ENCODE results near the gene CSRNP2. TPM values are rescaled to one million over a fixed set of nuclear protein-coding genes. Genes with fewer than 3 reads are reported as not detected.

The CSRNP2 gene, protein sequence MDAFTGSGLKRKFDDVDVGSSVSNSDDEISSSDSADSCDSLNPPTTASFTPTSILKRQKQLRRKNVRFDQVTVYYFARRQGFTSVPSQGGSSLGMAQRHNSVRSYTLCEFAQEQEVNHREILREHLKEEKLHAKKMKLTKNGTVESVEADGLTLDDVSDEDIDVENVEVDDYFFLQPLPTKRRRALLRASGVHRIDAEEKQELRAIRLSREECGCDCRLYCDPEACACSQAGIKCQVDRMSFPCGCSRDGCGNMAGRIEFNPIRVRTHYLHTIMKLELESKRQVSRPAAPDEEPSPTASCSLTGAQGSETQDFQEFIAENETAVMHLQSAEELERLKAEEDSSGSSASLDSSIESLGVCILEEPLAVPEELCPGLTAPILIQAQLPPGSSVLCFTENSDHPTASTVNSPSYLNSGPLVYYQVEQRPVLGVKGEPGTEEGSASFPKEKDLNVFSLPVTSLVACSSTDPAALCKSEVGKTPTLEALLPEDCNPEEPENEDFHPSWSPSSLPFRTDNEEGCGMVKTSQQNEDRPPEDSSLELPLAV
- 15.0 TPM for polyA plus RNA-seq (2013, experiment 1 of 2)
- 14.9 TPM for polyA plus RNA-seq (2013, experiment 2 of 2)

DNA sequence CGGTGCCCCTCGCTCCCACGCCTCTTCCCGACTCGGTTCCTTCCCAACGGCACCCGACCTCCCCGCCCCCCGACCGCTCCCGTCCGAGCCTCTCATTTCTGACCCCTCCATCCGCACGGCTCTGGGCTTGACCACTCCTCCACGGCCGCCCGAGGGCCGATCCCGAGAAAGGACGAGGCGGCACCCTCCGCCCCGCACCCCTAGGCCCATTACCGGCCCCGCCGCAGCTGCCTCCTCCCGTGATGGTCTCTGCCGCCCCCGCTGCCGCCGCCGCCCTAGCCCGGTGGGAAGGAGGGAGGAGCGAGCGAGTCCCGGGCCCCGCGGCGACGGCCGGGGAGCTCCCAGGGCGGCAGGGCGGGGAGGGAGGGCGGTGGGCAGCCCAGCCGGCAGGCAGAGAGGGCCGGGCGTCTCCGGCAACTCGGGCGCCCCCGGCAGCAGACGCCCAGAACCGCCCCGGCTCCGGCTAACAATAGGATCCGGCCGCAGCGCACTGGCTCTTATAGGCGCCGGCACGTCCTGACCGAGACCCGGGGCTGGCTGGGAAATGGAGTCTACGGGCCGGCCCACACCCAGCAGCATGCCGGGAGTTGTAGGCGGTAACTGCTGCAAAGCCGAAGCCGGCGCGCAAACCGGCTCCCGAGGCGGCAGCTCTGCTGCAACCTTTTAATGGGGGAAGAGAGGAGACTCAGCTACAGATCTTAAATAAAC lies at the start of gene CSRNP2:
Gene CSRNP2 (minus strand): TSS at position 471 of the 708 bp plus-strand sequence. CDS start 7,035 bp downstream, outside the sequence.
- peak within 1 kb of the TSS; percentile 95 for H3K18ac ChIP-seq (ENCODE audit: low read length)
- peak within 1 kb of the TSS; percentile 97 for H3K56ac ChIP-seq (ENCODE audit: low read length)
- H2BK15ac ChIP-seq (replicated peaks; ENCODE audit: low read depth): no peak within 1 kb of the TSS
- H3K9ac ChIP-seq (ENCODE audit: low read length): peak within 1 kb of the TSS; percentile 86
- no peak within 1 kb of the TSS for H2BK5ac ChIP-seq (ENCODE audit: low read length)
- H3K79me1 ChIP-seq (ENCODE audit: low read length): peaks cover 5% of the 10 kb centered on the region
- WGBS (ENCODE audit: extremely low coverage, insufficient coverage, low lambda C conversion rate): no CpG with 5 or more reads among the region's 74 CpGs
- peak within 1 kb of the TSS; percentile 94 for H3K4me2 ChIP-seq (ENCODE audit: low read length)
- DNase-seq: peak; percentile 98
- peak within 1 kb of the TSS; percentile 95 for H3K4me3 ChIP-seq (ENCODE audit: low read length)
- no peaks in the 10 kb centered on the region for H3K27me3 ChIP-seq (ENCODE audit: insufficient read depth, low read length, poor library complexity)
- H3K23ac ChIP-seq (ENCODE audit: low read length): peak within 1 kb of the TSS; percentile 80
- H3K4ac ChIP-seq (ENCODE audit: low read depth, low read length): peak within 1 kb of the TSS; percentile 61
- peaks cover 22% of the 10 kb centered on the region for H3K79me2 ChIP-seq (ENCODE audit: control insufficient read depth, insufficient read depth, low read length)
- H4K8ac ChIP-seq (ENCODE audit: low read depth, low read length): no peak within 1 kb of the TSS
- H2BK120ac ChIP-seq (ENCODE audit: low read depth, low read length): no peak within 1 kb of the TSS
- no peak within 1 kb of the TSS for H4K5ac ChIP-seq (ENCODE audit: low read length)
- H3K4me1 ChIP-seq (ENCODE audit: control insufficient read depth, low read depth, low read length): no peaks in the 10 kb centered on the region
- no peak within 1 kb of the TSS for H2AK5ac ChIP-seq (ENCODE audit: low read length)
- H3K27ac ChIP-seq (ENCODE audit: low read depth, low read length): peak within 1 kb of the TSS; percentile 88
- H3K36me3 ChIP-seq (ENCODE audit: control insufficient read depth, insufficient read depth, low read length): no peaks in the 10 kb centered on the region

DNA sequence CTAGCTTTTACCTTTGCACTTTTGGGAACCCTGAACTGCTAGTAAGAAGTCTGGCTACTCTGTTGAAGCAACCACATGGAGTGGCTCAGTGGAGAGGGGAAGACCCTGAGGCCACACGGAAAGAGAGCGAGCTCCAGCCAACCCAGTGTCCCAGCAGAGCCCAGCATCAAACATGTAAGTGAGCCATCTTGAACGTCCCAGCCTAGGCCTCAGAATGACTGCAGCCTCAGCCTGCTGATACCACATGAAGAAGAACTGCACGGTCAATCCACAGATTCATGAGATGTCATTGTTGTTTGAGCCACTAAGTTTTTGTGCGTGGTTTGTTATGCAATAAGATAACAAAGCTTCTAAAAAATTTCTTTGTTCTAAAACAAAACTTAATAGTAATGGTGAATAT lies 49.3 kb upstream of the CSRNP2 start:
- Histone ChIP-seq H3K27ac (ENCODE audit: low read depth, low read length) (no peak overlapping the region), H3K4me1 (ENCODE audit: control insufficient read depth, low read depth, low read length) (no peaks in the 10 kb centered on the region), H3K23ac (ENCODE audit: low read length) (no peak overlapping the region), H3K4ac (ENCODE audit: low read depth, low read length) (no peak overlapping the region), H3K79me2 (ENCODE audit: control insufficient read depth, insufficient read depth, low read length) (no peaks in the 10 kb centered on the region), H2BK120ac (ENCODE audit: low read depth, low read length) (no peak overlapping the region), H4K5ac (ENCODE audit: low read length) (no peak overlapping the region), H2BK5ac (ENCODE audit: low read length) (no peak overlapping the region), H3K4me2 (ENCODE audit: low read length) (no peak overlapping the region), H2AK5ac (ENCODE audit: low read length) (no peak overlapping the region), H3K18ac (ENCODE audit: low read length) (no peak overlapping the region), H4K8ac (ENCODE audit: low read depth, low read length) (no peak overlapping the region), H3K4me3 (ENCODE audit: low read length) (no peak overlapping the region), H3K79me1 (ENCODE audit: low read length) (peaks cover under 1% of the 10 kb centered on the region), H3K9ac (ENCODE audit: low read length) (no peak overlapping the region), H3K56ac (ENCODE audit: low read length) (no peak overlapping the region), H3K36me3 (ENCODE audit: control insufficient read depth, insufficient read depth, low read length) (no peaks in the 10 kb centered on the region), H2BK15ac (replicated peaks; ENCODE audit: low read depth) (no peak overlapping the region), H3K27me3 (ENCODE audit: insufficient read depth, low read length, poor library complexity) (no peaks in the 10 kb centered on the region)
- WGBS (ENCODE audit: extremely low coverage, insufficient coverage, low lambda C conversion rate): no CpG with 5 or more reads among the region's 5 CpGs
- DNase-seq: peak; percentile 10

GRCh38 chr12:51131745-51132521 lies 48.5 kb upstream of the CSRNP2 start:
- no peaks in the 10 kb centered on the region for H3K79me2 ChIP-seq (ENCODE audit: control insufficient read depth, insufficient read depth, low read length)
- H3K79me1 ChIP-seq (ENCODE audit: low read length): no peaks in the 10 kb centered on the region
- no peak overlapping the region for H4K8ac ChIP-seq (ENCODE audit: low read depth, low read length)
- H3K18ac ChIP-seq (ENCODE audit: low read length): no peak overlapping the region
- H3K4me2 ChIP-seq (ENCODE audit: low read length): no peak overlapping the region
- no peaks in the 10 kb centered on the region for H3K27me3 ChIP-seq (ENCODE audit: insufficient read depth, low read length, poor library complexity)
- no peak overlapping the region for H2AK5ac ChIP-seq (ENCODE audit: low read length)
- no peak overlapping the region for H3K4ac ChIP-seq (ENCODE audit: low read depth, low read length)
- WGBS (ENCODE audit: extremely low coverage, insufficient coverage, low lambda C conversion rate): no CpG with 5 or more reads among the region's 5 CpGs
- H3K9ac ChIP-seq (ENCODE audit: low read length): no peak overlapping the region
- no peaks in the 10 kb centered on the region for H3K36me3 ChIP-seq (ENCODE audit: control insufficient read depth, insufficient read depth, low read length)
- no peak overlapping the region for H3K27ac ChIP-seq (ENCODE audit: low read depth, low read length)
- no peak overlapping the region for H4K5ac ChIP-seq (ENCODE audit: low read length)
- H3K23ac ChIP-seq (ENCODE audit: low read length): no peak overlapping the region
- H3K56ac ChIP-seq (ENCODE audit: low read length): no peak overlapping the region
- no peak overlapping the region for H2BK120ac ChIP-seq (ENCODE audit: low read depth, low read length)
- H2BK5ac ChIP-seq (ENCODE audit: low read length): no peak overlapping the region
- no peak for DNase-seq
- no peaks in the 10 kb centered on the region for H3K4me1 ChIP-seq (ENCODE audit: control insufficient read depth, low read depth, low read length)
- no peak overlapping the region for H2BK15ac ChIP-seq (replicated peaks; ENCODE audit: low read depth)
- H3K4me3 ChIP-seq (ENCODE audit: low read length): no peak overlapping the region

- H2BK15ac ChIP-seq (replicated peaks; ENCODE audit: low read depth): no peak overlapping the region
- H3K79me1 ChIP-seq (ENCODE audit: low read length): no peaks in the 10 kb centered on the region
- no peak for DNase-seq
- H3K27me3 ChIP-seq (ENCODE audit: insufficient read depth, low read length, poor library complexity): no peaks in the 10 kb centered on the region
- H2BK5ac ChIP-seq (ENCODE audit: low read length): no peak overlapping the region
- H2AK5ac ChIP-seq (ENCODE audit: low read length): no peak overlapping the region
- H3K18ac ChIP-seq (ENCODE audit: low read length): no peak overlapping the region
- no peak overlapping the region for H3K27ac ChIP-seq (ENCODE audit: low read depth, low read length)
- no peak overlapping the region for H4K8ac ChIP-seq (ENCODE audit: low read depth, low read length)
- H3K4me3 ChIP-seq (ENCODE audit: low read length): no peak overlapping the region
- H4K5ac ChIP-seq (ENCODE audit: low read length): no peak overlapping the region
- no peak overlapping the region for H3K4me2 ChIP-seq (ENCODE audit: low read length)
- no peaks in the 10 kb centered on the region for H3K36me3 ChIP-seq (ENCODE audit: control insufficient read depth, insufficient read depth, low read length)
- no peaks in the 10 kb centered on the region for H3K4me1 ChIP-seq (ENCODE audit: control insufficient read depth, low read depth, low read length)
- H3K4ac ChIP-seq (ENCODE audit: low read depth, low read length): no peak overlapping the region
- H3K23ac ChIP-seq (ENCODE audit: low read length): no peak overlapping the region
- no peak overlapping the region for H2BK120ac ChIP-seq (ENCODE audit: low read depth, low read length)
- WGBS (ENCODE audit: extremely low coverage, insufficient coverage, low lambda C conversion rate): no CpG with 5 or more reads among the region's 3 CpGs
- no peak overlapping the region for H3K9ac ChIP-seq (ENCODE audit: low read length)
- H3K79me2 ChIP-seq (ENCODE audit: control insufficient read depth, insufficient read depth, low read length): no peaks in the 10 kb centered on the region
- no peak overlapping the region for H3K56ac ChIP-seq (ENCODE audit: low read length)
Observed at GRCh38 chr12:51128919-51129318, 45.5 kb upstream of the CSRNP2 start.

DNA sequence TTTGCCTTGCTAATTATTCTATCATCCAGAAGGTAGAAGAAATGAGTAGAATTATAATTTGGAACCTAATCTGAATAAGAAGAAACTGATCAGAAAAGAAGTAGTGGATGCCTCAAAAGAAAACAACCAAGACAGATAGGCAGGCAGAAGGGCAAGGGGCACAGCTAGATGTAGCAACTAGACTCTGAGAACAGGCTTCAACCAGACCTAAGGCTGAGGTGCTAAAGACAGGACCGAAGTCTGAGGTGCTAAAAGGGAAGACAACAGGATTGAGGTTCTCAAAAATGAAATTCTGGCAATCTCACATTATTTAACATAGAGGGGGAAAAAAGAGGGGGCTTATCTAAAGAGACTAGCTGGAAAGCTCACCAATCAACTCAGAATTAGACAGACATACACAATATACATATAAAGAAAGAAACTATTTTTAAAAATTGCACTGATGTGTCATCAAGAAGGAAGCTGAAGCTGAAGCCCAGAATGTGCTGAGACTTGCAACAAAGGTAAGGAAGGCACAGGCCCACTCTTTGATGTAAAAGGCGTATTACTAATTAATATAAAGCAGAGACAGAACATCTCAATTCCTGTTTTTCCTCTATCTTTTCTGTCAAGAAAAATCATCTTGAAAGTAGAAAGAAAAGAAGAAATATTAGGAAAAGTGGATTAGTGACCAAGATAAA lies 43.8 kb upstream of the CSRNP2 start:
- Histone ChIP-seq H3K4me1 (ENCODE audit: control insufficient read depth, low read depth, low read length) (no peaks in the 10 kb centered on the region), H3K4me3 (ENCODE audit: low read length) (no peak overlapping the region), H3K79me2 (ENCODE audit: control insufficient read depth, insufficient read depth, low read length) (no peaks in the 10 kb centered on the region), H2BK15ac (replicated peaks; ENCODE audit: low read depth) (no peak overlapping the region), H3K18ac (ENCODE audit: low read length) (no peak overlapping the region), H3K4ac (ENCODE audit: low read depth, low read length) (no peak overlapping the region), H3K27ac (ENCODE audit: low read depth, low read length) (no peak overlapping the region), H3K79me1 (ENCODE audit: low read length) (no peaks in the 10 kb centered on the region), H4K5ac (ENCODE audit: low read length) (no peak overlapping the region), H3K9ac (ENCODE audit: low read length) (no peak overlapping the region), H3K4me2 (ENCODE audit: low read length) (no peak overlapping the region), H2AK5ac (ENCODE audit: low read length) (no peak overlapping the region), H3K27me3 (ENCODE audit: insufficient read depth, low read length, poor library complexity) (no peaks in the 10 kb centered on the region), H4K8ac (ENCODE audit: low read depth, low read length) (no peak overlapping the region), H3K56ac (ENCODE audit: low read length) (no peak overlapping the region), H3K23ac (ENCODE audit: low read length) (no peak overlapping the region), H2BK5ac (ENCODE audit: low read length) (no peak overlapping the region), H3K36me3 (ENCODE audit: control insufficient read depth, insufficient read depth, low read length) (no peaks in the 10 kb centered on the region), H2BK120ac (ENCODE audit: low read depth, low read length) (no peak overlapping the region)
- WGBS (ENCODE audit: extremely low coverage, insufficient coverage, low lambda C conversion rate): no CpG with 5 or more reads among the region's 2 CpGs
- peak; percentile 7 for DNase-seq
